ENCODE data around the gene CBFB.

The CBFB gene

GRCh38 chr16:67086822-67087221, 57.9 kb downstream of the CBFB start:
- H3K27ac ChIP-seq = no peak overlapping the region
- TF ChIP-seq ZFX (IDR thresholded peaks at IDR 0.05) = no peak
- TF ChIP-seq, protein P1, sequence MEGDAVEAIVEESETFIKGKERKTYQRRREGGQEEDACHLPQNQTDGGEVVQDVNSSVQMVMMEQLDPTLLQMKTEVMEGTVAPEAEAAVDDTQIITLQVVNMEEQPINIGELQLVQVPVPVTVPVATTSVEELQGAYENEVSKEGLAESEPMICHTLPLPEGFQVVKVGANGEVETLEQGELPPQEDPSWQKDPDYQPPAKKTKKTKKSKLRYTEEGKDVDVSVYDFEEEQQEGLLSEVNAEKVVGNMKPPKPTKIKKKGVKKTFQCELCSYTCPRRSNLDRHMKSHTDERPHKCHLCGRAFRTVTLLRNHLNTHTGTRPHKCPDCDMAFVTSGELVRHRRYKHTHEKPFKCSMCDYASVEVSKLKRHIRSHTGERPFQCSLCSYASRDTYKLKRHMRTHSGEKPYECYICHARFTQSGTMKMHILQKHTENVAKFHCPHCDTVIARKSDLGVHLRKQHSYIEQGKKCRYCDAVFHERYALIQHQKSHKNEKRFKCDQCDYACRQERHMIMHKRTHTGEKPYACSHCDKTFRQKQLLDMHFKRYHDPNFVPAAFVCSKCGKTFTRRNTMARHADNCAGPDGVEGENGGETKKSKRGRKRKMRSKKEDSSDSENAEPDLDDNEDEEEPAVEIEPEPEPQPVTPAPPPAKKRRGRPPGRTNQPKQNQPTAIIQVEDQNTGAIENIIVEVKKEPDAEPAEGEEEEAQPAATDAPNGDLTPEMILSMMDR (conservative IDR thresholded peaks at IDR 0.05) = no peak

DNA sequence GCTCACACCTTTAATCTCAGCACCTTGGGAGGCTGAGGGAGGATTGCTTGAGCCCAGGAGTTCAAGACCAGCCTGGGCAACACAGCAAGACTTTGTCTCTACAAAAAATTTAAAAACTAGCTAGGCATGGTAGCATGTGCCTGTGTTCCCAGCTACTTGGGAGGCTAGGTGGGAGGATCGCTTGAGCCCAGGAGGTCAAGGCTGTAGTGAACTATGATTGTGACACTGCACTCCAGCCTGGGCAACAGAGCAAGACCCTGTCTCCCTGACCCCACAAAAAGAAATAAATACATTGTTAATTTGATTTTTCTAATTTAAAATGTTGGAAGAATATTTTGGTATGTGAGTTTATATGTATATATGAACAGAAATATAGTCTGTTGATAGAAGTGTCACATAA, 58.3 kb downstream of the CBFB start:
- no peak overlapping the region for H3K27ac ChIP-seq
- TF ChIP-seq, protein P1 (conservative IDR thresholded peaks at IDR 0.05) = no peak
- no peak for TF ChIP-seq ZFX (IDR thresholded peaks at IDR 0.05)

GRCh38 chr16:67087803-67088202, 58.9 kb downstream of the CBFB start:
- TF ChIP-seq, protein P1 (conservative IDR thresholded peaks at IDR 0.05) = no peak
- no peak for TF ChIP-seq ZFX (IDR thresholded peaks at IDR 0.05)
- H3K27ac ChIP-seq = no peak overlapping the region

GRCh38 chr16:67088551-67088950, 59.6 kb downstream of the CBFB start:
- no peak overlapping the region for H3K27ac ChIP-seq
- TF ChIP-seq, protein P1 (conservative IDR thresholded peaks at IDR 0.05) = no peak
- no peak for TF ChIP-seq ZFX (IDR thresholded peaks at IDR 0.05)

GRCh38 chr16:67089101-67089500, 60.2 kb downstream of the CBFB start:
- TF ChIP-seq, protein P1 (conservative IDR thresholded peaks at IDR 0.05) = no peak
- TF ChIP-seq ZFX (IDR thresholded peaks at IDR 0.05) = no peak
- no peak overlapping the region for H3K27ac ChIP-seq

- TF ChIP-seq, protein P1 (conservative IDR thresholded peaks at IDR 0.05) = no peak
- TF ChIP-seq ZFX (IDR thresholded peaks at IDR 0.05) = no peak
- no peak overlapping the region for H3K27ac ChIP-seq
Observed at GRCh38 chr16:67091906-67092566, 63.1 kb downstream of the CBFB start.

DNA sequence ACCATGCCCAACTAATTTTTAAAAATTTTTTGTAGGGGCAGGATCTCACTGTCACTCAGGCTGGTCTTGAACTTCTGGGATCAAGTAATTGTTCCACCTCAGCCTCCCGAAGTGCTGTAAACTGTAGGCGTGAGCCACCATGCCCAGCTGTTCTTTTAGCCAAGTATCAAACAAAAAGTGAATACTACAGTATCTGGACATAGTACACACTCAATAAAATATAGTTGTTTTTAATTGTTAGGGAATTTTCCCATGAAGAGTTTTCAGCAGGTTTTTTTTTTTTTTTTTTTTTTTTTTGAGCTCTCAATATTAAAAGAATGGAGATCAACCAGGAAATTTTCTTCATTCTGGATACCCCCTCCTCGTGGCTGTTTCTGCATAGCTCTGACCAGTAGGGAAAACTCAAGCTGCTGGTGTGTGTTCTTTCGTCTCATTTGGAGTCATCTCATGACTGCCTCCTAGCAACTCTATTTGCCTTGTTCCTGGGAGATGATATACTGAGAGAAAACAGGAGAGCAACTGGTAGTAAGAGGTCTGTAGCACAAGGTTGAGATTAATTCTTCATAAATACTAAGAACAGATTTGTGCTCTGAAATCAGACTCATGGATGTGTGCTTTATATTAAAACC, 64.3 kb downstream of the CBFB start:
- TF ChIP-seq, protein P1 (conservative IDR thresholded peaks at IDR 0.05) = no peak
- TF ChIP-seq ZFX (IDR thresholded peaks at IDR 0.05) = no peak

More for the DNA sequence above, 64.3 kb downstream of the CBFB start:
- no peak overlapping the region for H3K27ac ChIP-seq

Data from C4-2B (cell line).